Naive thymus-derived CD4-positive, alpha-beta T cell (primary cell): Measurements from ENCODE around the gene GATD1. TPM values are rescaled to one million over a fixed set of nuclear protein-coding genes. Genes with fewer than 3 reads are reported as not detected.

Experiments
- ATAC-seq: fragments of 150-1000 bp; cut with Tn5 transposase; 2 replicates; pipeline ENCODE4 v1.10.0; 2021; ENCODE audit warnings: mild to moderate bottlenecking, moderate library complexity
- CTCF ChIA-PET: fragments of 350-600 bp; sonication (Branson Sonifier 250); formaldehyde crosslinking; loops from one replicate; lab custom pipeline; 2021; ENCODE audit warnings: antibody characterized with exemption; lab: Charles Lee
- POLR2A ChIA-PET: fragments of 350-600 bp; sonication (Branson Sonifier 250); formaldehyde crosslinking; loops from one replicate; lab custom pipeline; 2021; ENCODE audit warnings: antibody characterized with exemption, inconsistent platforms; lab: Charles Lee
- DNase-seq, 9 donors: peaks; one replicate each; pipeline versions ENCODE4 v3.0.0 to v3.0.0-alpha.2; 2020 to 2022; ENCODE audit warnings: mixed read lengths in 1 of 9
- H3K27ac ChIP-seq: one replicate; pipeline ENCODE4 v1.7.0; 2013; ENCODE audit warnings: mild to moderate bottlenecking, low read depth, low read length, moderate library complexity
- H3K27me3 ChIP-seq, 2 donors: one replicate each; pipeline ENCODE4 v1.7.0; 2013; ENCODE audit warnings: low read length in 2 of 2, mild to moderate bottlenecking in 2 of 2, moderate library complexity in 2 of 2; ENCODE audit not compliant: control insufficient read depth in 2 of 2, insufficient read depth in 2 of 2
- H3K36me3 ChIP-seq, 3 experiments: 1 replicate in 2 of 3; 2 replicates in 1 of 3; pipeline ENCODE4 v1.7.0; 2013; ENCODE audit warnings: low read length in 3 of 3, mild to moderate bottlenecking in 3 of 3, moderate library complexity in 1 of 3; ENCODE audit not compliant: insufficient read depth in 3 of 3, control insufficient read depth in 2 of 3
- H3K4me1 ChIP-seq, 2 donors: one replicate each; pipeline ENCODE4 v1.7.0; 2013; ENCODE audit warnings: low read length in 2 of 2, mild to moderate bottlenecking in 2 of 2, moderate library complexity in 1 of 2; ENCODE audit not compliant: control insufficient read depth in 2 of 2, insufficient read depth in 2 of 2
- H3K4me3 ChIP-seq: 2 replicates; pipeline ENCODE4 v1.7.0; 2013; ENCODE audit warnings: mild to moderate bottlenecking, low read length
- H3K9me3 ChIP-seq, 3 experiments: 1 replicate in 2 of 3; 2 replicates in 1 of 3; pipeline ENCODE4 v1.7.0; 2013; ENCODE audit warnings: low read length in 3 of 3; ENCODE audit not compliant: control insufficient read depth in 2 of 3
- H3K27ac Mint-ChIP-seq, 9 donors: one replicate each; pipeline ENCODE4 v1.8.0; 2020 to 2022; ENCODE audit warnings: mixed read lengths in 9 of 9, mild to moderate bottlenecking in 8 of 9, moderate library complexity in 5 of 9, inconsistent platforms in 2 of 9
- H3K27me3 Mint-ChIP-seq, 5 donors: one replicate each; pipeline ENCODE4 v1.8.0; 2021 to 2022; ENCODE audit warnings: mixed read lengths in 5 of 5, mild to moderate bottlenecking in 1 of 5
- H3K36me3 Mint-ChIP-seq, 5 donors: one replicate each; pipeline ENCODE4 v1.8.0; 2020 to 2022; ENCODE audit warnings: mixed read lengths in 5 of 5, mild to moderate bottlenecking in 3 of 5, inconsistent platforms in 1 of 5
- H3K4me1 Mint-ChIP-seq, 7 donors: one replicate each; pipeline ENCODE4 v1.8.0; 2020 to 2022; ENCODE audit warnings: mixed read lengths in 7 of 7, mild to moderate bottlenecking in 3 of 7, inconsistent platforms in 1 of 7
- H3K4me3 Mint-ChIP-seq, 10 donors: one replicate each; pipeline ENCODE4 v1.8.0; 2020 to 2022; ENCODE audit warnings: mild to moderate bottlenecking in 10 of 10, mixed read lengths in 10 of 10, moderate library complexity in 6 of 10, inconsistent platforms in 2 of 10
- H3K9me3 Mint-ChIP-seq, 11 donors: one replicate each; pipeline ENCODE4 v1.8.0; 2020 to 2022; ENCODE audit warnings: mixed read lengths in 11 of 11, mild to moderate bottlenecking in 4 of 11, inconsistent platforms in 1 of 11, moderate library complexity in 1 of 11
- intact Hi-C, 2 donors: fragments of 100-400 bp; cut with micrococcal nuclease; formaldehyde crosslinking; loops; one replicate each; pipeline ENCODE4 v1.15.1; 2023
- polyA plus RNA-seq, 2 donors: library from polyadenylated mRNA; unstranded; fragments of 300-500 nt; fragmentation: Illumina TruSeq; gene quantifications; one replicate each; pipeline ENCODE4 v1.2.3, GENCODE V29; 2021
- total RNA-seq, 6 experiments: library from RNA in 5 of 6; stranded (reverse) in 5 of 6; gene quantifications; 1 replicate in 5 of 6; 2 replicates in 1 of 6; pipeline ENCODE4 v1.2.3 and lab custom pipeline; 2021 to 2026

Gene GATD1
- total and polyA plus RNA-seq, 7 experiments from 2014 or later, result 8.1 to 59.2 (median 44.6) TPM

DNA sequence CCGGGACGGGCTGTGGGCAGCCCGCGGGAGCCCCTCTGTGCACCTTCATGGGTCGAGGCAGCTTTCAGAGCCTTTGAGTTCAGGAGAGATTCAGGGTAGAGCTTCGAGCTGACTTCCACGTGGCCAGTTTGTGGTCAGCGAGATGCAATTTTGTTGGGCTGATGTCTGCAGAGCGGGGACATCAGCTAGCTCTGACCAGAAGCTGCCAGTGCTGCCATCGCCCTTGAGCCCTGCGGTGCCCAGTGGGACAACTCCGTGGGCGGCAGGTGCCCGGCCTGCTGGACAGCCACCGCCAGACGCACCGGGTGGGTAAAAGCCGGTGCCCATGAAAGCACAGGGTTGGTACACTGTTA lies 29.3 kb downstream of the GATD1 start:
- no peaks in the 10 kb centered on the region for H3K9me3 ChIP-seq
- POLR2A ChIA-PET, result interaction anchor here (0.8 to 3.1 kb wide), 10 partner anchors 10 to 241 kb away, joined by 3 to 21 read pairs (median 5); partner anchors contain the start of genes GATD1, IRF7, PNPLA2 and RNH1
- no peak for DNase-seq
- H3K36me3 Mint-ChIP-seq, result no peaks in the 10 kb centered on the region
- no peaks in the 10 kb centered on the region for H3K27me3 Mint-ChIP-seq
- H3K4me1 ChIP-seq, result peaks cover 10% of the 10 kb centered on the region in 2 donors
- H3K27me3 ChIP-seq, result no peaks in the 10 kb centered on the region
- no peak for ATAC-seq
- peak overlapping the region; percentile 74 to 91 (median 86) for H3K4me3 Mint-ChIP-seq
- H3K4me3 ChIP-seq, result peak overlapping the region; percentile 67
- CTCF ChIA-PET, result interaction anchor here (0.7 to 2.9 kb wide), 5 partner anchors 9 to 188 kb away, joined by 3 to 8 read pairs (median 3); no protein-coding TSS in a partner anchor
- peak overlapping the region in 8 of 9 donors; percentile 58 to 85 (median 72) for H3K27ac Mint-ChIP-seq
- H3K36me3 ChIP-seq, result peaks cover 0 to 5% (median 0%) of the 10 kb centered on the region in 3 experiments
- peaks cover 5 to 34% (median 19%) of the 10 kb centered on the region in 7 donors for H3K4me1 Mint-ChIP-seq
- H3K27ac ChIP-seq, result peak overlapping the region; percentile 80
- intact Hi-C loops, result loop anchor here in 1 of 2 donors (5.0 kb wide), 2 partner anchors 164 to 179 kb away; partner anchors contain the start of genes AP2A2 and CHID1
- no peaks in the 10 kb centered on the region for H3K9me3 Mint-ChIP-seq

DNA sequence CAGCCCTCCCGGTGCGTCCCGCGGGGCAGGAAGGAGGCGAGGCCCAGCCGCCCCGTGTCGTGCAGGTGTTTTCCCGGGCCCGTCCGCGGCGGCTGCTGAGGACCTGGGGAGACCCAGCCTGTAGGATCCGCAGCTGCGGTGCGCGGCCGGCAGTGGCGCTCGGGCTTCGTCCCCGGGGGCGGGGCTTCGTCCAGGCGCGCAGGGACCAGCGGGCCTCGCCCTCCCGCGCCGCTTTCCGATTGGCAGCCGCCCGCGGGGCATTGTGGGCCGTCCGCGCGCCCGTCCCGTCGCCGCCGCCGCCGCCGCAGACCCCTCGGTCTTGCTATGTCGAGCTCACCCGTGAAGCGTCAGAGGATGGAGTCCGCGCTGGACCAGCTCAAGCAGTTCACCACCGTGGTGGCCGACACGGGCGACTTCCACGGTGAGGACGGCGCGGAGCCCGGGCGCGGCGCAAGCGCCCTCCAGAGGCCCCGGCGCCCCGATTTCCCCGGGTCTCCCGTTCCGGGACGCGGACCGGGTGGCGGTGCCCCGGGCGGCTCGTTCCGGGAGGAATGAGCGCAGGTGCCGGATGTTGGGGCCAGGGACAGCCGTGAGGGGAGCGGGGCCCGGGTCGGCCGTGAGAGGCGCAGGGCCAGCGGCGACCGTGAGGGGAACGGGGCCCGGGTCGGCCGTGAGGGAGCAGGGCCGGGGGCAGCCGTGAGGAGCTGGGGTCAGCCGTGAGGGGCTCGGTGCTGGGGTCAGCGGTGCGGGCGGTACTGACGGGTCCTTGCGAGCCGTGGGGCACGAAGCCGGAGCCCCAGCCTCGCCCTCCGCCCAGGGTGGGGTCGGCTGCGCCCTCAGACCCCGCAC lies 29.9 kb downstream of the GATD1 start, which contains the start of gene TALDO1:
TALDO1 (plus strand) TSS at position 307 of the 849 bp plus-strand sequence; CDS start at position 325, 18 bp downstream.
- ATAC-seq (peak; percentile 92), DNase-seq (peak; percentile 54 to 96 (median 60))
- Mint-ChIP-seq H3K27me3 (no peaks in the 10 kb centered on the region), H3K9me3 (no peaks in the 10 kb centered on the region), H3K27ac (peak within 1 kb of the TSS; percentile 73 to 90 (median 83)), H3K4me1 (peaks cover 5 to 28% (median 19%) of the 10 kb centered on the region in 7 donors), H3K36me3 (no peaks in the 10 kb centered on the region), H3K4me3 (peak within 1 kb of the TSS; percentile 80 to 93 (median 88))
- Histone ChIP-seq H3K4me3 (peak within 1 kb of the TSS; percentile 67), H3K27ac (peak within 1 kb of the TSS; percentile 80), H3K9me3 (no peaks in the 10 kb centered on the region), H3K27me3 (no peaks in the 10 kb centered on the region), H3K4me1 (peaks cover 10% of the 10 kb centered on the region in 2 donors), H3K36me3 (peaks cover 0 to 5% (median 0%) of the 10 kb centered on the region in 3 experiments)
- intact Hi-C loops, result loop anchor here (1.0 to 5.0 kb wide), 7 partner anchors 17 to 180 kb away; partner anchors contain the start of genes AP2A2 (in 1 of the 2), CHID1 (in 1 of the 2) and GATD1 (in 1 of the 2)
- POLR2A ChIA-PET, result interaction anchor here (0.8 to 3.1 kb wide), 11 partner anchors 10 to 241 kb away, joined by 3 to 21 read pairs (median 4); partner anchors contain the start of genes GATD1, IRF7 and RNH1
- CTCF ChIA-PET, result interaction anchor here (0.6 to 2.9 kb wide), 5 partner anchors 17 to 511 kb away, joined by 3 to 8 read pairs (median 3); partner anchors contain the start of gene PSMD13

DNA sequence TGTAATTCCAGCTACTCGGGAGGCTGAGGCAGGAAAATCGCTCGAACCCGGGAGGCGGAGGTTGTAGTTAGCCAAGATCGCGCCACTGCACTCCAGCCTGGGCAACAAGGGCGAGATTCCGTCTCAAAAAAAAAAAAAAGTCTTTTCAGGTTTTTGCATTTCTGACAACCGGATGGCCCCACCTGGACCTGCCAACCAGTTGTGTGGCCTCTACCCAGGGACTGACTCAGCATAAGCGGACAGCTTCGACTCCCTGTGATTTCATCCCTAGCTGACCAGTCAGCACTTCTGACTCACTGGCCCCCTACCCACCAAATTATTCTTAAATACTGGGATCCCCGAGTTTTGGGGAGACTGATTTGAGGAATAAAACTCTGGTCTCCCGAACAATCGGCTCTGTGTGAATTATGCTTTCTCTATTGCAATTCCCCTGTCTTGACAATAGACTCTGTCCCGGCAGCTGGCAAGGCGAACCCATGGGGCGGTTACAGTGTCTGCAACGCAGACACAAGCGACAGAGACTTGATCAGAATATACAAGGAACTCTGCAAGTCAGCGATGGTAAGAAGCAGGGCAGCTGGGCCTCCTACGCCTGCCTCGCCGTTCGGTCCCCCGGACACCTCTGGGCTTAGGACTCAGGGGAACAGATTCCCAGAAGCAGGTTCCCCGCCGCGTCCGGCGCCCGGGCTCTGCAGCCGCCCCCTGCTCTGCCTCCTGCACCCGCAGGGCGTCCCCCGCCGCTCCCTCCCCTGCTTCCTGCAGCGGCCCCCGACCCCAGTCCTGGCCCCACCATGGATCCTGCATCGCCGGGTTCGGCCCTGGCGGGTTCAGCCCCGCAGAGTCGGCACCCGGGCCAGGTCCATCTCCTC lies 30.8 kb downstream of the GATD1 start:
- intact Hi-C loops, result loop anchor here (1.0 to 5.0 kb wide), 7 partner anchors 18 to 181 kb away; partner anchors contain the start of genes AP2A2 (in 1 of the 2), CHID1 (in 1 of the 2) and GATD1 (in 1 of the 2)
- H3K4me1 ChIP-seq, result peaks cover 10% of the 10 kb centered on the region in 2 donors

DNA sequence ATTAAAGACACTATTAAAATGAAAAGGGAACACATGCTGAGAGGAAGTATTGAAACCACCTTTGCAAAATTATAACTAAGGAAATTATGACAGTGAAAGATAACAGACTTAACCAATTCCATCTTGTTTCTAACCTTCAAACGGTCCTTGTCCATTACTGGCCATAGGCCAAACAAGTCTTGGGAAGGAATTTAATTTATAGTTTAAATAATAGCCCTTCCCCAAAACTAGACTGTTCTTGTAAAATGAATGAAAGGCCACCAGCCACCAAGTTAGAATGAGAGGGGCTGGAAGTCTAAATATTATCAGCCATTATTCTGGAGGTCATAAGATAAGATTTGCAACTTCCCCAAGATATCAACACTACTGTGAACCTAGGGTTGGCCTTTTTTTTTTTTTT lies 31.9 kb downstream of the GATD1 start:
- DNase-seq (no peak), ATAC-seq (no peak)
- intact Hi-C loops, result loop anchor here in 1 of 2 donors (5.0 kb wide), 2 partner anchors 167 to 182 kb away; partner anchors contain the start of genes AP2A2 and CHID1
- POLR2A ChIA-PET, result interaction anchor here (1.0 to 1.3 kb wide), 2 partner anchors 61 to 239 kb away, joined by 3 read pairs; no protein-coding TSS in a partner anchor
- H3K27me3 Mint-ChIP-seq, result no peaks in the 10 kb centered on the region
- H3K9me3 Mint-ChIP-seq, result no peaks in the 10 kb centered on the region
- no peak overlapping the region for H3K27ac ChIP-seq
- H3K36me3 ChIP-seq, result peaks cover 0 to 5% (median 0%) of the 10 kb centered on the region in 3 experiments
- no peaks in the 10 kb centered on the region for H3K9me3 ChIP-seq
- no peaks in the 10 kb centered on the region for H3K36me3 Mint-ChIP-seq
- H3K27me3 ChIP-seq, result no peaks in the 10 kb centered on the region
- H3K4me1 Mint-ChIP-seq, result peaks cover 5 to 24% (median 19%) of the 10 kb centered on the region in 7 donors
- no peak overlapping the region for H3K27ac Mint-ChIP-seq
- no peak overlapping the region for H3K4me3 ChIP-seq
- CTCF ChIA-PET, result interaction anchor here (0.6 to 1.8 kb wide), 3 partner anchors 21 to 64 kb away, joined by 3 to 5 read pairs (median 4); partner anchors contain the start of gene RPLP2
- peak overlapping the region in 5 of 10 donors; percentile 4 to 88 (median 29) for H3K4me3 Mint-ChIP-seq
- peaks cover 10% of the 10 kb centered on the region in 2 donors for H3K4me1 ChIP-seq

More for the DNA sequence above, 30.8 kb downstream of the GATD1 start:
- Mint-ChIP-seq H3K9me3 (no peaks in the 10 kb centered on the region), H3K27ac (peak overlapping the region; percentile 67 to 90 (median 83)), H3K36me3 (no peaks in the 10 kb centered on the region), H3K4me3 (peak overlapping the region; percentile 80 to 93 (median 88)), H3K4me1 (peaks cover 5 to 26% (median 19%) of the 10 kb centered on the region in 7 donors), H3K27me3 (no peaks in the 10 kb centered on the region)
- ChIA-PET CTCF (interaction anchor here (0.6 to 2.9 kb wide), 5 partner anchors 17 to 510 kb away, joined by 3 to 8 read pairs (median 5); partner anchors contain the start of gene PSMD13), POLR2A (interaction anchor here (0.8 to 3.1 kb wide), 8 partner anchors 9 to 240 kb away, joined by 3 to 21 read pairs (median 3); partner anchors contain the start of genes GATD1 and IRF7)
- H3K4me3 ChIP-seq, result peak overlapping the region; percentile 67
- no peaks in the 10 kb centered on the region for H3K27me3 ChIP-seq
- H3K27ac ChIP-seq, result peak overlapping the region; percentile 80
- ATAC-seq (peak; percentile 58), DNase-seq (peak in 6 of 9 donors; percentile 34 to 50 (median 41))
- no peaks in the 10 kb centered on the region for H3K9me3 ChIP-seq
- H3K36me3 ChIP-seq, result peaks cover 0 to 5% (median 0%) of the 10 kb centered on the region in 3 experiments

DNA sequence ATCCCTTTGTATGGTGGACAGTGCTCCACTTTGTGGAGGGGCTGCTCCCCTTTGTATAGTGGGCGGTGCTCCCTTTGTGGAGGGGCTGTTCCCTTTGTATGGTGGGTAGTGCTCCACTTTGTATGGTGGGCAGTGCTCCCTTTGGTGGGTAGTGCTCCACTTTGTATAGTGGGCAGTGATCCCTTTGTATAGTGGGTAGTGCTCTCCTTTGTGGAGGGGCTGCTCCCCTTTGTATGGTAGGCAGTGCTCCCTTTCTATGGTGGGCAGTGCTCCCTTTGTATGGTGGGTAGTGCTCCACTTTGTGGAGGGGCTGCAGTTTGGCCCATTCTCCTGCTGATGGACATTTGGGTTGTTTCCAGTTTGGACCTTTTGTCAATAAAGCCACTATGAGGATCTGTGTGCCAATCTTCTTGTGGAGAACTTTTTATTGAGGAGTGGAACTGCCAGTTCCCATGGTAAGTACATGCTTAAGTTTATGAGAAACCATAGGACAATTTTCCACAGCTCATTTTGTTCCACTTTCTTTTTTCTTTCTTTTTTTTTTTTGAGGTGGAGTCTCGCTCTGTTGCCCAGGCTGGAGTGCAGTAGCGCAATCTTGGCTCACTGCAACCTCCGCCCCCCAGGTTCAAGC lies 34.6 kb downstream of the GATD1 start:
- H3K27me3 ChIP-seq, result no peaks in the 10 kb centered on the region
- ChIA-PET POLR2A (no interaction called here), CTCF (no interaction called here)
- H3K27ac Mint-ChIP-seq, result no peak overlapping the region
- H3K36me3 ChIP-seq, result peaks cover 0 to 4% (median 0%) of the 10 kb centered on the region in 3 experiments
- no peak overlapping the region for H3K4me3 ChIP-seq
- no peaks in the 10 kb centered on the region for H3K36me3 Mint-ChIP-seq
- no peak overlapping the region for H3K4me3 Mint-ChIP-seq
- no peak overlapping the region for H3K27ac ChIP-seq
- no peaks in the 10 kb centered on the region for H3K9me3 Mint-ChIP-seq
- DNase-seq (no peak), ATAC-seq (no peak)
- H3K4me1 Mint-ChIP-seq, result peaks cover 8 to 20% (median 14%) of the 10 kb centered on the region in 7 donors
- peaks cover 3 to 5% of the 10 kb centered on the region in 2 donors for H3K4me1 ChIP-seq
- no peaks in the 10 kb centered on the region for H3K9me3 ChIP-seq
- peaks cover 0 to 6% (median 0%) of the 10 kb centered on the region in 5 donors for H3K27me3 Mint-ChIP-seq
- intact Hi-C loops, result no loop called here
